ENCODE results near the gene TEDC1. TPM values are rescaled to one million over a fixed set of nuclear protein-coding genes. Genes with fewer than 3 reads are reported as not detected.

The TEDC1 gene
- total RNA-seq, 2 donors from 2014 or later, result 9.1 to 23.8 TPM

- Mint-ChIP-seq H3K9me3 (peaks cover 77% of the 10 kb centered on the region), H3K36me3 (ENCODE audit: low read depth) (no peaks in the 10 kb centered on the region)
- no peak for TF ChIP-seq CTCF (conservative IDR thresholded peaks at IDR 0.05)
Measured at GRCh38 chr14:105536691-105537579, 45.9 kb downstream of the TEDC1 start.

GRCh38 chr14:105537580-105538474 lies 46.8 kb downstream of the TEDC1 start:
- Histone ChIP-seq H3K27ac (ENCODE audit: low read depth, low read length) (no peak overlapping the region), H3K4me3 (ENCODE audit: low read length) (no peak overlapping the region), H3K9me3 (ENCODE audit: control insufficient read depth, low read length) (no peaks in the 10 kb centered on the region), H3K4me1 (ENCODE audit: control insufficient read depth, insufficient read depth, low read length) (no peaks in the 10 kb centered on the region), H3K36me3 (ENCODE audit: control insufficient read depth, insufficient read depth, low read length) (no peaks in the 10 kb centered on the region), H3K27me3 (ENCODE audit: control insufficient read depth, insufficient read depth, low read length, poor library complexity, severe bottlenecking) (peaks cover 4% of the 10 kb centered on the region), H3K9ac (ENCODE audit: extremely low read depth, low read length, poor library complexity, severe bottlenecking) (no peak overlapping the region)
- H3K4me3 Mint-ChIP-seq, result no peak overlapping the region
- H3K9me3 Mint-ChIP-seq, result peaks cover 73% of the 10 kb centered on the region
- no peaks in the 10 kb centered on the region for H3K36me3 Mint-ChIP-seq (ENCODE audit: low read depth)
- peak; percentile 89 for DNase-seq
- 39 to 63% methylated on average over 10 to 30 of the region's 30 CpGs for WGBS, 2 experiments (ENCODE audit: insufficient coverage in 1 of 2, insufficient read length in 1 of 2)
- peak; percentile 82 for TF ChIP-seq CTCF (conservative IDR thresholded peaks at IDR 0.05)
- H3K27me3 Mint-ChIP-seq (ENCODE audit: insufficient read depth), result peaks cover 11% of the 10 kb centered on the region
- H3K27ac Mint-ChIP-seq, result no peak overlapping the region
- no peaks in the 10 kb centered on the region for H3K4me1 Mint-ChIP-seq

More at GRCh38 chr14:105536691-105537579, 45.9 kb downstream of the TEDC1 start:
- H3K4me3 Mint-ChIP-seq, result no peak overlapping the region
- H3K27me3 Mint-ChIP-seq (ENCODE audit: insufficient read depth), result peaks cover 11% of the 10 kb centered on the region
- no peaks in the 10 kb centered on the region for H3K36me3 ChIP-seq (ENCODE audit: control insufficient read depth, insufficient read depth, low read length)
- H3K27me3 ChIP-seq (ENCODE audit: control insufficient read depth, insufficient read depth, low read length, poor library complexity, severe bottlenecking), result peaks cover 4% of the 10 kb centered on the region
- H3K27ac ChIP-seq (ENCODE audit: low read depth, low read length), result no peak overlapping the region
- no peak overlapping the region for H3K27ac Mint-ChIP-seq
- 77 to 78% methylated on average over 22 to 34 of the region's 34 CpGs for WGBS, 2 experiments (ENCODE audit: insufficient coverage in 1 of 2, insufficient read length in 1 of 2)
- no peaks in the 10 kb centered on the region for H3K9me3 ChIP-seq (ENCODE audit: control insufficient read depth, low read length)
- DNase-seq, result no peak
- no peaks in the 10 kb centered on the region for H3K4me1 ChIP-seq (ENCODE audit: control insufficient read depth, insufficient read depth, low read length)
- no peak overlapping the region for H3K9ac ChIP-seq (ENCODE audit: extremely low read depth, low read length, poor library complexity, severe bottlenecking)
- H3K4me3 ChIP-seq (ENCODE audit: low read length), result no peak overlapping the region
- no peaks in the 10 kb centered on the region for H3K4me1 Mint-ChIP-seq

GRCh38 chr14:105538481-105539049 lies 47.5 kb downstream of the TEDC1 start:
- Mint-ChIP-seq H3K27ac (no peak overlapping the region), H3K9me3 (peaks cover 74% of the 10 kb centered on the region), H3K4me1 (no peaks in the 10 kb centered on the region), H3K36me3 (ENCODE audit: low read depth) (no peaks in the 10 kb centered on the region), H3K27me3 (ENCODE audit: insufficient read depth) (peaks cover 11% of the 10 kb centered on the region), H3K4me3 (no peak overlapping the region)
- no peaks in the 10 kb centered on the region for H3K27me3 ChIP-seq (ENCODE audit: control insufficient read depth, insufficient read depth, low read length, poor library complexity, severe bottlenecking)
- no peak overlapping the region for H3K4me3 ChIP-seq (ENCODE audit: low read length)
- no peaks in the 10 kb centered on the region for H3K4me1 ChIP-seq (ENCODE audit: control insufficient read depth, insufficient read depth, low read length)
- H3K9me3 ChIP-seq (ENCODE audit: control insufficient read depth, low read length), result peaks cover 6% of the 10 kb centered on the region
- no peaks in the 10 kb centered on the region for H3K36me3 ChIP-seq (ENCODE audit: control insufficient read depth, insufficient read depth, low read length)
- no peak overlapping the region for H3K9ac ChIP-seq (ENCODE audit: extremely low read depth, low read length, poor library complexity, severe bottlenecking)
- no peak for DNase-seq
- 85 to 88% methylated on average over 18 to 23 of the region's 23 CpGs for WGBS, 2 experiments (ENCODE audit: insufficient coverage in 1 of 2, insufficient read length in 1 of 2)
- TF ChIP-seq CTCF (conservative IDR thresholded peaks at IDR 0.05), result no peak
- H3K27ac ChIP-seq (ENCODE audit: low read depth, low read length), result no peak overlapping the region
